Mucosa of descending colon (tissue), 3 donors: Measurements from ENCODE around the gene RSPH1. TPM values are rescaled to one million over a fixed set of nuclear protein-coding genes. Genes with fewer than 3 reads are reported as not detected.

Experiments used
- ATAC-seq: fragments of 200-7000 bp; cut with Tn5 transposase; one replicate; pipeline ENCODE4 v1.9.1; 2020; ENCODE audit warnings: mild to moderate bottlenecking, moderate library complexity
- DNase-seq, 3 donors: peaks; one replicate each; pipeline ENCODE4 v3.0.0-alpha.2; 2020
- H3K36me3 ChIP-seq: fragments of 200-600 bp; one replicate; pipeline ENCODE4 v1.8.0; 2021; ENCODE audit warnings: low read depth, mild to moderate bottlenecking
- H3K4me1 ChIP-seq: fragments of 200-600 bp; one replicate; pipeline ENCODE4 v1.8.0; 2021; ENCODE audit warnings: low read depth, mild to moderate bottlenecking
- H3K4me3 ChIP-seq: fragments of 200-600 bp; one replicate; pipeline ENCODE4 v1.8.0; 2021; ENCODE audit warnings: mild to moderate bottlenecking
- H3K9me3 ChIP-seq: fragments of 200-600 bp; one replicate; pipeline ENCODE4 v1.8.0; 2021; ENCODE audit warnings: mild to moderate bottlenecking
- CTCF ChIP-seq: fragments of 200-600 bp; IDR thresholded peaks from one replicate; pipeline ENCODE4 v1.8.0; 2022; ENCODE audit warnings: antibody characterized with exemption, mild to moderate bottlenecking
- intact Hi-C, 2 donors: fragments of 100-400 bp; cut with DNase I in 1 of 2; cut with micrococcal nuclease in 1 of 2; formaldehyde crosslinking; loops; one replicate each; pipeline versions ENCODE4 v1.11.0 to v1.11.1; 2022; cut with DNase I, micrococcal nuclease
- total RNA-seq, 3 donors: library from RNA; stranded (reverse); fragmentation: NEBNext Ultra II Directional in 2 of 3; extraction: Animal tissue kit (Norgen Biotek cat#: 25700) in 2 of 3; gene quantifications; one replicate each; pipeline versions ENCODE4 v1.2.1 to v1.2.4, GENCODE V29; 2021 to 2023
- donor health status: DM: no; HTN: no; CAD: no; lungs with moderate emphysema.
- donor health status: DM: no; HTN: no; CAD: no.
- donor health status: DM: no; HTN: yes; CAD: no.

RSPH1 gene
- total RNA-seq, 3 donors from 2014 or later = 4.0 to 7.6 (median 4.5) TPM

DNA sequence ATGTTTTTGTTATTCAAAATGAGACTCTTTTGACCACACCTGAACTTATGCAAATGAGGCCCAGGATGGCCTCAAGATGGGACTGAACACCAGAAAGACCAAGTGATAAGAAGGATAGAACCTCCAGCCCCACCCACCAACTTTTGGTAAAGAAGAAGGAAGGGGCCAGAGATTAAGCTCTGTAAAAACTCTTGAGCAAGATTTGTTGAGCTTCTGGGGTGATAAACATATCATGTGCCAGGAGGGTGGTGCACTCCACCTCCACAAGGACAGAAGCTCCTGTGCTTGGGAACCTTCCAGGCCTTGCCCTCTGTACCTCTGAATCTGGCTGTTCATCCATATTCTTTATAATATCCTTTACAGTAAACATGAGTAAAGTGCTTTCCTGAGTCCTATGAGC, 5.3 kb downstream of the RSPH1 start:
- DNase-seq (peak in 1 of 3 donors; percentile 65), ATAC-seq (peak; percentile 81)
- no peak overlapping the region for H3K4me3 ChIP-seq
- TF ChIP-seq CTCF = no peak
- no peaks in the 10 kb centered on the region for H3K9me3 ChIP-seq
- H3K4me1 ChIP-seq = peaks cover 17% of the 10 kb centered on the region
- no peaks in the 10 kb centered on the region for H3K36me3 ChIP-seq
- intact Hi-C loops = no loop called here

- intact Hi-C loops = no loop called here
- Histone ChIP-seq H3K4me3 (no peak overlapping the region), H3K9me3 (no peaks in the 10 kb centered on the region), H3K36me3 (no peaks in the 10 kb centered on the region), H3K4me1 (peaks cover 13% of the 10 kb centered on the region)
- ATAC-seq = no peak
- DNase-seq = no peak
- TF ChIP-seq CTCF = no peak
Measured at GRCh38 chr21:42489991-42490390, 6.0 kb downstream of the RSPH1 start.

GRCh38 chr21:42489006-42489563, 6.9 kb downstream of the RSPH1 start:
- ATAC-seq (no peak), DNase-seq (no peak)
- intact Hi-C loops = no loop called here
- Histone ChIP-seq H3K4me1 (peaks cover 12% of the 10 kb centered on the region), H3K4me3 (no peak overlapping the region), H3K9me3 (no peaks in the 10 kb centered on the region), H3K36me3 (no peaks in the 10 kb centered on the region)
- TF ChIP-seq CTCF = no peak

GRCh38 chr21:42486531-42486930, 9.5 kb downstream of the RSPH1 start:
- intact Hi-C loops = no loop called here
- ATAC-seq (no peak), DNase-seq (no peak)
- H3K36me3 ChIP-seq = no peaks in the 10 kb centered on the region
- peaks cover 7% of the 10 kb centered on the region for H3K4me1 ChIP-seq
- TF ChIP-seq CTCF = no peak
- H3K4me3 ChIP-seq = no peak overlapping the region
- H3K9me3 ChIP-seq = no peaks in the 10 kb centered on the region

GRCh38 chr21:42486072-42486471, 10.0 kb downstream of the RSPH1 start:
- no peak overlapping the region for H3K4me3 ChIP-seq
- H3K4me1 ChIP-seq = peaks cover 5% of the 10 kb centered on the region
- intact Hi-C loops = no loop called here
- no peaks in the 10 kb centered on the region for H3K36me3 ChIP-seq
- no peak for DNase-seq
- H3K9me3 ChIP-seq = no peaks in the 10 kb centered on the region
- ATAC-seq = no peak
- no peak for TF ChIP-seq CTCF

- intact Hi-C loops = no loop called here
- H3K36me3 ChIP-seq = no peaks in the 10 kb centered on the region
- ATAC-seq (no peak), DNase-seq (no peak)
- H3K4me1 ChIP-seq = peaks cover 4% of the 10 kb centered on the region
- H3K4me3 ChIP-seq = no peak overlapping the region
- TF ChIP-seq CTCF = no peak
- H3K9me3 ChIP-seq = no peaks in the 10 kb centered on the region
Measured at GRCh38 chr21:42484966-42485365, 11.1 kb downstream of the RSPH1 start.
